NAMALWA (cell line): Measurements from ENCODE around the gene LSM11.

Experiments
- DNase-seq: peaks from one replicate; pipeline ENCODE4 v3.0.0-alpha.2; 2015; ENCODE audit warnings: low spot score

The LSM11 gene

DNA sequence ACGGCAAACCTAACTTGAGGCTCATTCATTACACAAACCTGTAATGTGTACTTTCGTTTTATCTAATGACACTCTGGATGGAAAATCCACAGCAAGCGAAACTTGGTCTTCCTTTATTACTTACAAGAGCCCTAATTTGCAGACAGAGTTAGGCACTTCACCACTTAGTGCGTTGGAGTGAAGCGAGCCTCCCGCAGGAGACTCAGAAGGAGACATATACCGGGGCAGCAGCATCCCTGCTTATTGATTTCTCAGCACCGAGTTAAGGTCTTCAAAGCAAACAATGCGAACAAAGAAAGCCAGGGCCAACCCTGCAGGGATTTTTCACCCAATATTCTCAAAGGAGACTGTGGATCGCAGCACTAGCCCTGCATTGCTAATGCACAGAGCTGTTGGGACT, 28.6 kb downstream of the LSM11 start:
- DNase-seq = no peak

DNA sequence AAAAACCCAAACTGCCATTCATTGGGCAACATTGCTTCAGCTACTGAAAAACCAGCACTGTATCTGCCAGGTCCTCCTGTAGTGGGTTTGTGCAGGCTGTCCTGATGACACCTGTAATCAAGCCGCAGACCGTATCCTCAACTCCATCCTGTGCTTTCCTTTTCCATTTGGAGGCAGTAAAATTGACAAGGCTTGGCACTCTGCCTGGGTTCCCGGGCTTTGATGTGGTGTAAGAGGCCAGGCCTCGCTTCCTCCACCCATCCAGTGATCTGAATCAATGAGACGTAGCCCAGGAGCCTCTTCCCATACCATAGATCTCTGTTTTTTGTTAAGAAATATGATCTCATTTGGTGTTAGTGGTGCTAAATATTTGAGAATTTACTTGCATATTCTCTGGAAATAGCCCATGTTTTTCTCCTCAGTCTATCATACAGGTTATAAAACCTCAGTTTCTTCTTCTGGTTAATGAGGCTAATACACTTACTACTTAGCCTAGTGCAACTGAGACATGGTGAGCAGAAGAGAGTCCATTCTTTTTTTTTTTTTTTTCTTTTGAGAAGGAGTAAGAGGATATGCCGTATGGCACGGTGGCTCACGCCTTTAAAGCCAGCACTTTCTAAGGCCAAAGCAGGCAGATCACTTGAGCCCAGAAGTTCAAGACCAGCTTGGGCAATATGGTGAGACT, 34.8 kb downstream of the LSM11 start:
- DNase-seq = no peak

DNA sequence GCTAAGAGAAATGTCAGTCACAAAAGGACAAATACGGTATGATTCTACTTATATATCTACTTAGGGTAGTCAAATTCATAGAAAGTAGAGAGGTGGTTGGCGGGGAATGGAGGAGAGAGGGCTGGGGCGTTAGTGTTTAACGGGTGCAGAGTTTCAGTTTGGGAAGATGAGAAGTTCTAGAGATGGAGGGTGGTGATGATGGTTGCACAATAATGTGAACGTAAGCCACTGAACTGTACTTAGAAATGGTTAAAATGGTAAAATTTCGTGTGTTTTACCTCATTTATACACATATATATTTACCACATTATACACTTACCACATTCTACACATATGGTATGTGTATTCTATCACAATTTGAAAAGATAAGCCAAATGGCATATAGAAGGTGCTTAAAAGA, 35.7 kb downstream of the LSM11 start:
- no peak for DNase-seq

DNA sequence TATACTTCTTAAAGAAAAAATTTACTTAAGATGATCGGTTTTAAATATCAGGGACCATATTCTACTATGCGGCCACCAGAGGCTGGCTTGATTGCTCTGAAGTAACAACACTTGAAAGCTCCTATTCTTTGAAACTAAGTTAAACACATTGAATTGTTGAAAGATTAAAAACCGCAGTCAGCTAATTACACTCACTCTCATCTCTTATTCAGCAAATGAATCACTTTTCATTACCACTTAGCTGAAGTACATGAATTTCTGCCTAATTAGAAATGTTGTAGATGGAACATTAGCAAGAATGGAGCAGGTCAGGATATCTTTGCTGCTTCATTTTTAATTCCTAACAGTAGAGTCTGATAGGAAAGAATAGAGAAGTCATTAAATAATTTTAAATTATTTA, 42.3 kb downstream of the LSM11 start:
- DNase-seq = no peak

DNA sequence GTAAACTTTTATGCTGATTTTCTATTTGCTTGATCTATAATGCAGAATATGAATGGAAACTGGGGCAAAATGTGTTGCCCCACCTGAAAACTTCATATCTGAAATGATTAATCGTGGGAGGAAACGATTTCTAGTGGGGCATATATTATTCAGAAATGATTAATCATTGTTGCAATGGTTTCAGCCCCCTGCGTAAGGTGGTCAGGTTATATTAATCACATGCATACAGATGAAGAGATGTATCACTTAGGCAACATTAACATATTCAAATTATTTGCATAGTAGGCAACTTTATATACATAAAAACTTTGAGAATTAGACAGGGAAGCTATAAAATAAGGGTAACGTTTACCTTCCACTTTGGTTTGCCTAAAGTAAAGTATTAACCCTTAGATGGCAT, 49.8 kb downstream of the LSM11 start:
- no peak for DNase-seq

DNA sequence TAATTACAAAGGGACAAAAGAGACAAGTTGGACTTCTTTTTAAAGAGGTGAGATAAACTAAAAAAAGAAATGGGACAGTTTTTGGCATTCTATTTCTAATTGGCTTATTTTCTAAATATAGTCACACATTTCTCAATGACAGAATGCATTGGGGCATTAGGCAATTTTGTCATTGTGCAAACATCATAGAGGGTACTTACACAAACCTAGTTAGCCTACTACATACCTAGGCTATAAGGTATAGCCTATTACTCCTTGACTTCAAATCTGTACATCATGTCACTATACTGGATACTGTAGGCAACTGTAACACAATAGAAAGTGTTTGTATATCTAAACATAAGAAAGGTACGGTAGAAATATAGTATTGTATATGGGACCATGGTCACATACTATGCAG, 56.1 kb downstream of the LSM11 start:
- DNase-seq = no peak

DNA sequence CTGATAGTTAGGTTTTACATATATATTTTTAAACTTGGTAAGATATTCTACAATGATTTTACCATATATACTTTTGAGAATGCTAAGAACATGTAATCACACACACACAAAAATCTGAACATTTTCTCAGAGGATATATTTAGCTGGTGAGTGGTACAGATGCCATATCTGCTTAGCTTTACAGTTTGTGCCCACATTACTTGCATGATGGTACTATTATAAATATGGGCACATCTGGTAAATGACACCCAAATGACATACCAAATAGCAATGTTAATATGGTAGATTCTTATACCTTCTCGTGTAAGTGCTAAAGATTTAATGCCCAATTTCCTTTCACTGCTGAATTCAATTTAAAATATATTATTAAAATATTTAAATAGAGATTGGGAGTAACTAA, 56.6 kb downstream of the LSM11 start:
- DNase-seq = no peak

DNA sequence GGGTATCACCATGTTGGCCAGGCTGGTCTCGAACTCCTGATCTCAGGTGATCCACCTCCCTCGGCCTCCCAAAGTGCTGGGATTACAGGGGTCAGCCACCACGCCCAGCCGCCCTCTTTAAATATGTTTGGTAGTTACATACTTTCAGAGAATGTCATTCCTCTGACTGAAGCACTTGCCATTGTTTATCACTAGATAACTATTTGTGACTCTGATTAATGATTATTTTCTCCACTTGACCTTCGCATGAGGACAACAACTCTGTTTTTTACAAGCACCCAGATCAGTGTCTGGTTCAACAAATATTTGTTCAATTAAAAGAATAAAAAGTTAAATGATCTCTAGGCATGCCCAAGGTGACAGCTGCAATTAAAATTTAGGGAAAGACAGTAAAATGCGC, 59.2 kb downstream of the LSM11 start:
- no peak for DNase-seq

DNA sequence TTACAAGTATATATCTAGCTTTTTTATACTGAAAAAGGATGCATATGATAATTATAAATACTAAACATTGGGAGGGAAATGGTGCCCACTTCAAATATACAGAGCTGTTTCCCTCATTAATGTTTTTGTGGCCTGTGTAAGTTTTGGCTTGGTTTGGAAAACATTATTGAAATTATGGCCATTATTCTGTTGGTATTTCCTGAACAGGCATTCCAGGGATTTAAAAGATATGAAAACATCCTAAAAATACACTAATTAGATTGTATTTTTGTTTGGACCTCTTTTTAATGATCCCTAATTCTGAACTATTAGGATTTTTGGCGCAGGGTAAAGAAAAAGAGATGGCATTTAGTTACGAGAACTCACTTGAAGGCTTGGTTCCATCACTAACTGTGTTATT, 64.5 kb downstream of the LSM11 start:
- no peak for DNase-seq
